GM18861 (cell line): ENCODE results near the gene SPOCK3.
"Not testable (repeated sequence)": the region's sequence is repeated elsewhere in the genome, so short reads cannot be mapped to it uniquely, and the experiment has no call there.

ENCODE experiments used
- ATAC-seq: cut with Tn5 transposase; IDR thresholded peaks from one replicate; pipeline ENCODE4 v1.9.1; 2021; ENCODE audit not compliant: unreplicated experiment

Gene SPOCK3

GRCh38 chr4:166968219-166968618 is 266.1 kb downstream of the SPOCK3 start:
- not testable (repeated sequence) for ATAC-seq

- ATAC-seq: no peak
Observed at GRCh38 chr4:166965562-166965961, 268.7 kb downstream of the SPOCK3 start.

DNA sequence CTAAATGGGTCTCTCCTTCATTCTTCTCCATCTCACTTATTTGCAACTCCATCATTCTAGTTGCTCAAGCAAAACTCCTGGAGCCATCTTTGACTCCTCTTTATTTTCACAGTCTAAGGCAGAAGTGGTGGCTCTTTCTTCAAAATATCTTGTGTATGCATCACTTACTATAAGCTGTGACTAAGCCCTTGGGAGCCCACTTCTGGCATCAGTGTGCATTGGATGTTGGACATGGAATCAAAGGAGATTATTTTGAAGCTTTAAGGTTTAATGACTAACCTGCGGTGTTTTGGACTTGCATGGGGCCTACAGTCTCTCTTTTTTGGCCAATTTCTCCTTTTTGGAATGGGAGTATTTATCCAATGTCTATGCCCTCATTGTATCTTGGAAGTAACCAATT is 276.8 kb downstream of the SPOCK3 start:
- ATAC-seq: no peak

GRCh38 chr4:166956484-166956883 is 277.8 kb downstream of the SPOCK3 start:
- no peak for ATAC-seq

DNA sequence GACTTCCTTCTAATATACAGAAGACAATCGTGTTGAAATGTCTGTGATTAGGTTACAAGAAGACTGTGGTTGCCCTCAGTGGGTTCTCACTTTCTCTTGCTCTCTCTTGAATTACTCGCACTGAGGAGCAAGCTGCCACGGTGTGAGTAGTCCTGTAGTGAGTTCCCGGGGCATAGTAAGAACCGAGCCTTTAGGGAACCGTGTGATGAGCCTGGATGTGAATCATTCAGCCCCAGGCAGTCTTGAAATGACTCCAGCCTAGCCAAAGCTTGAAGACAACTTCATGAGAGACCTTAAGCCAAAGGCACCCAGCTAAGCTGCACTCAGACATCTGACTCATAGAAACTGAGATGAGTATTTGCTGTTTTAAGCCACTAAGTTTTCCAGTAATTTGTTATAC is 292.7 kb downstream of the SPOCK3 start:
- no peak for ATAC-seq

- no peak for ATAC-seq
Observed at GRCh38 chr4:166930464-166930863, 303.8 kb downstream of the SPOCK3 start.

- no peak for ATAC-seq
Observed at GRCh38 chr4:166924424-166924823, 309.9 kb downstream of the SPOCK3 start.

DNA sequence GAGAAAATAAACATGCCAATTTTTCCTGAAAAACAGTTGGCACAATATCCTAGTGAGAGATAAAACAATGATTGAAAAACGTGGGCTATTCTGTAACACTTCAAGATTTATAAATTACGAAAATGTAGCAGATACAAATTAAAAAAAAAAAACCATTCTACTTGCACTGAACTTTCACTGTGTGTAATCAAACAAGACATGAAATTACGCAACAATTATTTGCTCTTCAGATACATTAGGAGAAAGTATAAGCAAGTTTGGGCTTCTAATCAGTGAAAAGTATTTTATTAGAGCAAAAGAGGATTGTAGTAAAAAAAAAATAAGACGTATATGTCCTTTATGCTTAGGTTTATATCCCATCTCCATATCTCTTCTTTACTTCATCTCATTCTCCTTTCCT is 320.4 kb downstream of the SPOCK3 start:
- ATAC-seq: no peak

GRCh38 chr4:166903408-166903807 is 330.9 kb downstream of the SPOCK3 start:
- ATAC-seq: peak; percentile 70

DNA sequence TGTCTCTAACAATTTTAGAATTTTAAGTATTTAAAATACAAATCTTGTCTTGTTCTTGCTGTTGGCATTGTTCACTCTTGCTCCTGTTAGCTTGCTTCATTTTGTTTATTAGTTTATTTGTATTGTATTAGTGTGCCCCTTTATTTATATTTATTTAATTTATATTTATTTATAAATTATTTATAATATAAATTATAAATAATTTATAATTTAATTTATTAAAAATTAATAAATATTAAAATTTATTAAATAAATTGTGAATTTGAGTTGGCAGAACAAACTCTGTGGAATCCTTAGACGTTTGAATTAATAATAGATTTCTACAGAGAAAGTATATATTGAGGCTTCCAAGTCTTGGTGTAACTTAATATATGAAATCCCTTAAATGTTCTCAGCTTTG is 331.4 kb downstream of the SPOCK3 start:
- ATAC-seq: no peak

- peak; percentile 45 for ATAC-seq
Observed at GRCh38 chr4:166896254-166896653, 338.0 kb downstream of the SPOCK3 start.

DNA sequence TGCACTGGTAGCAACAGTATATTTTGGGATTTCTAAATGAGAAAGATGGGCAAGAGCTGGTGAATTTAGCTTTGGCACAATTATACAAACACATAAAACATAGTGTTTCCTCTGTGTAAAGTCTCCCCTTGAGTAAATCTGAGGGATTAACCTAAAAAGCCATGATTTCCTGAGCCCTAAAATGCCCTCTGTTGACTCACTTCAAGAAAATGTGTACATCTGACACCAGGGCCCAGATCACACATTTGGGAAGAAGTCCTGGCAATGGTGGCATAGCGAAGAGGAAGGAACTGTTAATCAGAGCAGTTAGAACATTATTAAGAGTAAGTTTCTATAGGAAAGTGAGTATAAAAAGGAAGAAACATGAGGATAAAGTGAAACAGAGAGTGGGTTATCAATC is 338.5 kb downstream of the SPOCK3 start:
- no peak for ATAC-seq

DNA sequence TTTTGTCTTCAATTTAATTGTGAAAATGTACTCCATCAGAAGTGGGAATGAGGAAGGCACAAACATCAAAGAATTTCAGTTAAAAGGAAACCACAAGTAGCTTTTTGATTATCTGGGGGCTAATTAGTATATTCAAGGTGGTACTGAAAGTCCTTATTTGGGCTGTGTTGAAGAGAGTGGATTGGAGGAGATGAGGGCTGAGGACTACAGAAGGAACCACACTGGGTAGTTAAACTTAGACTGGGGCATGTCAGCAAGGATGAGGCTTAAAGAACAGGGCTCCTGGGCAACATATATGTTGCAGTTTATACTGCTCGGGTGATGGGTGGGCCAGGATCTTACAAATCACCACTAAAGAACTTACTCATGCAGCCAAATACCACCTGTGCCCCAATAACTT is 346.8 kb downstream of the SPOCK3 start:
- no peak for ATAC-seq

DNA sequence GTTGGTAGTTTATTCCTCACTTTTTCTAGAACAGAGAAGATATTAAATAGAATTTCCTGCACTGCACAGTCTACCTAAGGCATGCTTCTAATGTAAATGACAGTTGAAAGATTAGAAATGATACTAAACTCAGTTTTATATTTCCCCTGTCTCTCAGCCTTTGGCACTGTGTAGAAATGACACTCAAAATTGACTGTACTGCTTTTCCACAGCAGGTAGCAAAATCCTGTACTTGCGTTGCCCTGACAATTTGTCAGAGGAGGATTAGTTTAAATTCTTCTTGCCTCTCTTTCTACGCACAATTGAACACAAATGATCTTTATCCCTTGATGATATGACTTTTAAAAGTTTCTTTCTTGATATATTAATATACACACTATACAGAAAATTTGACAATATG is 347.6 kb downstream of the SPOCK3 start:
- no peak for ATAC-seq

GRCh38 chr4:166882221-166882620 is 352.1 kb downstream of the SPOCK3 start:
- ATAC-seq: no peak

GRCh38 chr4:166875821-166876220 is 358.5 kb downstream of the SPOCK3 start:
- ATAC-seq: no peak

DNA sequence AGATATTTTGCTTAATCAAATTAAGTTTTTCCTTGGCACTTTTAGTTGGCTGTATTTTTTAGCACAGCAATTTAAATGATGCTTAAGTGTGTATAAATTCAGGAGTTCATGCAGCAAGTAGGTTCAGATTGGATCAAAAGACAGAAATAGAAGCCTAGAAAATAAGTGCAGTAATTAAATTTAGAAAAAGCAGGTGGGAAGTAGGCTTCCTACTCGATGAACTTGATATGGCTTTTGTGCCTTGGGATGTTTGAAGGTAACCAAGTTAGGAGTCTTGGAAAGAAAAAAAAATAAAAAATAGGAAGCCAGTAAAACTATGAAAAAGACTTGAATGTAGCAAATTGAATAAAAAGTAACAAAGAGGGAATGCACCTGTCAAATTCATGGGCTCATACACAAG is 372.3 kb downstream of the SPOCK3 start:
- no peak for ATAC-seq

DNA sequence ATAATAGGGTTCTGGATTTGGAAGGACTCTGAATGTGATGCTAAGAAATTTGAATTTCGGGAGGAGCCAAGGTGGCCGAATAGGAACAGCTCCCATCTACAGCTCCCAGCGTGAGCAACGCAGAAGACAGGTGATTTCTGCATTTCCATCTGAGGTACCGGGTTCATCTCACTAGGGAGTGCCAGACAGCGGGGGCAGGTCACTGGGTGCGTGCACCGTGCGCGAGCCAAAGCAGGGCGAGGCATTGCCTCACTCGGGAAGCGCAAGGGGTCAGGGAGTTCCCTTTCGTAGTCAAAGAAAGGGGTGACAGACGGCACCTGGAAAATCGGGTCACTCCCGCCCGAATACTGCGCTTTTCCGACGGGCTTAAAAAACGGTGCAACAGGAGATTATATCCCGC is 383.9 kb downstream of the SPOCK3 start:
- ATAC-seq: not testable (repeated sequence)

GRCh38 chr4:166846939-166847338 is 387.4 kb downstream of the SPOCK3 start:
- no peak for ATAC-seq

- ATAC-seq: no peak
Observed at GRCh38 chr4:166842795-166843261, 391.5 kb downstream of the SPOCK3 start.

DNA sequence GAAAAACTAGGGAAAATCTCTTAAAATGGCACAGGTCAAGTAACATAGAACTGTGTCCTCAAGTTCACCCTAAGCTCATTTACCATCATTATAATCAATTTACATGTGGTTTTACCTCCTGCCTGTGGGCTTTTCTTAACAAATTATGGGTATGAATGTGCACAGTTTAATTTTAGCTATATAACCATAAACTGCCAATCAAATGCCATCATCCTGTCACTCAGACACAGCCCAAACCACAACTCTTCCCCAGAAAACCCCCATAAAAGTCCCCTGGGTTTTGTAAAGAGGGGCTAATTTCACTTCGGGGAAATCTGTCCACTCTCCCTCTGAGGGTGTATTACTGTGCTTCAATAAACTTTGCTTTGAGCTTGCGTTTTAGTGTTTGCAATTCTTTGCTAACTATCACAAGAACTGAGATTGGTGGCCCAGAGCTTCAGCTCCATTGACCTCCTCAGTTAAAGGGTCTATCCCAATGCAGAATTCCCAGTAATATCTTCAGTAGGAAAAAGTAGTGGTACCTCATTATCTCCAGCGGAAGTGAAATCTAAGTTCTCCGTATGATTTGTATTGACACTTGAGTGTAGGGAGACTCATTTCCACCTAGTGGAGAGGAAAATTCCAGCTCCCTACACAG is 394.6 kb downstream of the SPOCK3 start:
- ATAC-seq: peak; percentile 87

GRCh38 chr4:166838975-166839614 is 395.2 kb downstream of the SPOCK3 start:
- peak; percentile 52 for ATAC-seq

GRCh38 chr4:166836865-166837264 is 397.4 kb downstream of the SPOCK3 start:
- no peak for ATAC-seq
